HUDEP-2 (cell line): ENCODE measurements around the gene TCEA3.
"Not testable (repeated sequence)": the region's sequence is repeated elsewhere in the genome, so short reads cannot be mapped to it uniquely, and the experiment has no call there.

Source experiments
- DNase-seq, 76 experiments: peaks; one replicate each; lab custom pipeline; 2025; ENCODE audit not compliant: unreplicated experiment in 76 of 76; lab: John Stamatoyannopoulos, UW

Gene TCEA3

DNA sequence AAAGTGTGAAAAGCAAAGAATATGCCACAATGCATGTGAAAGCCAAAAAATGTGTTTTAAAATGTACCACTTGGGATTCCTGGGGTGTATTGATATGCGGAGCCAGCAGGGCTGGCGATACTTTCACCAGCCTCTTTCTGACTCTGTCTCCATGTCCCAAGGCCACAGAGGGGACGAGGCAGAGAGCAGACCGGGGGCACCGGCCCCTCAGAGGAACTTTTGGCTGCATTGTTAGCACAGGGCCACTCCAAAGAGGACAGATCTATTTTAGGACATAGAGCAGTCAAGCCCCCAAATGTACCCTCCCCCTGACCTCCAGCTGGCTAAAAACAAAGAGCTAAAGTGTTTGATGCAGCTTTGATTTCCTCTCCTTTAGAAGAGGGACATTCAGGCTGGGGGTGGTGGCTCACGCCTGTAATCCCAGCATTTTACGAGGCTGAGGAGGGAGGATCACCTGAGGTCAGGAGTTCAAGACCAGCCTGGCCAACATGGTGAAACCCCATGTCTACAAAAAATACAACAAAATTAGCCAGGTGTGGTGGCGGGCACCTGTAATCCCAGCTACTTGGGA, 29.3 kb downstream of the TCEA3 start:
- DNase-seq: no peak

DNA sequence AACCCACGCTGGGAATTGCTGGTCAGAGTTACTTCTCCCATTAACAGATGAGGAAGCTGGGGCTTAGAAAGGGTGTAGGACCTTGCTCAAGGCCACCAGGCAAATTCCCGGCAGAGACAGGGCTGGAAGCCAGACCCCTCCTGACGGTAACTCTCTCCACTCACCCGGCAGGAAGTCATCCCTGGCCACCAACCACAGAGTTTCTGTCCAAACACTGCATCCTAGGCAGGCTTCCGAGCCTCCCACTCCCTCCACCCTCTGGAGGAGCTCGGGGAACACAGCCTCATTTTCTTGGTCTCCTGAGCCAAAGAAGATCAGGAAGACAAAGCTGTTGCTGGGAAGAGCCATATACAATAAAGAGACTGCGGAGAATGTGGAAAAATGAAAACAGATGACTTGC, 29.9 kb downstream of the TCEA3 start:
- no peak for DNase-seq

DNA sequence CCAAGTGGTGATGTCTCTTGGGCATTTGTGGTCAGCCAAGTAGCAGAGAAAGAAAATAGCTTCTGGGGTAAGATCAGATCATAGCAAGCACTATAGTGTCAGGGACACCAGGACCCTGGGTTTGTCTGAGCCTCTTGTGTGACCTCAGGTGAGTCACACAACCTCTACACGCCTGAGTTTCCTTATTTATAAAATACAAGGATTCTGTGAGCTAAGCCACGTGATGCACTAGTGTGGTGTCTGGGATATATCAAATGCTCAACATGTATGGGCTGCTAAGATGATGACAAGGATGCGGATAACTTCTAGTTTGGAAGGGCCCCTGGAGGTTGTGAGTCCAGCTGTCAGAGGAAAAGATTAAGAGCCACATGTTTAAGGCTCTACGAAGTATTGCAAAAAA, 30.4 kb downstream of the TCEA3 start:
- no peak for DNase-seq

DNA sequence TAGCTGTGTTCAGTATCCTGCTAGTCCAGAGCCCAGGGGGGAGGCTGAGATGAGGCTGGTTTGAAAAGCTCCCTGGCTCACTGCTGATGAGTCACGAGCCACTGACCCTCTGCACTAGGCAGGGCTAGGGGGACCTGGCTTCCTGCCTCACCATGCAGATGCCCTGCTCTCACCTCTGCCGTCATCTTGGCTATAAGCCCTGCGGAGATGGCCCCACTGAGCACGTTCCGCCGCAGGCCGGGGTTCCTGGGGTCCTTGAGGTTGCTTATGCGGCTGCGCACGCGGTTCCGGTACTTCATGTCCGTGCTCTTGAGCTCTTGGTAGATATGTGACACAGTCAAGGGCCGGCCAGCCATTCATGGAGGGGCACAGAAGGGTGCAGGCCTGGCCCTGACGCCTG, 30.8 kb downstream of the TCEA3 start:
- no peak for DNase-seq

DNA sequence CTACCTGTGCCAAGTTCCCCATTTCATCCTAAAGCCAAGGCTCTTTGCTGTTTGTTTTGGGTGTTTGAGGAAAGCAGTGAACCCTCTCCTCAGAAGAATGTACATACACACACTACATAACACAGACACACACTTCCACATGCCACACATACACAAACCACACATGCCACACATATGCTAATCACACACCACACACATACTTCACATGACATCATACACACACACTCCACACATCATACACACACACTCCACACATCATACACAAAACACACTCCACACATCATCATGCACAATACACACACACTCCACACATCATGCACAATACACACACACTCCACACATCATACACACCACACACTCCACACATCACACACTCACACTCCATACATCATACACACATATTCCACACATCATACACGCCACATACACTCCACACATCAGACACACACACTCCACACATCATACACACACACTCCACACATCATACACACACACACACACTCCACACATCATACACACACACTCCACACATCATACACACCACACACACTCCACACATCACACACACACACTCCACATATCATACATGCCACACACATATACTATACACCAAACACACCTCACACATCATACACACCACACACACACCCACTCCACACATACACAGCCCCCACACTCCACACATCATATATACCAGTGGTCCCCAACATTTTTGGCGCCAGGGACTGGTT, 32.3 kb downstream of the TCEA3 start:
- DNase-seq: no peak

DNA sequence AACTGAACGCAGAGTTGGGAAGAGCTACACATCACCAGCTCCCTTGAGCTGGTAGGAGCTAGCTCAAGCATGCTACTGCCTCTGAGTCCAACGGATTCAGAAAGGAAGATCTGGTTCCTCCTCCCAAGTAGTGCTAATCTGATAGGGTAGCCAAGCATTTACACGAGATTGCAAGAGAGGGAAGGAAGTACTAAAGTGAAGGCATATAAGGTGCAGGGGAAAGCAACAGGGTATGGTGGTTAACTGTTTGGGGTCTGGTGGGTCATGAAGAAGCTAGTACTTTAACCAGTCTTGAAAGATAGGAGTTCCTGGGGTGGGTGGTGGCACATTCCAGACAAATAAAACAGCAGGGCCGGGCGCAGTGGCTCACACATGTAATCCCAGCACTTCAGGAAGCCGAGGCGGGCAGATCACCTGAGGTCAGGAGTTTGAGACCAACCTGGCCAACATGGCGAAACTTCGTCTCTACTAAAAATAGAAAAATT, 34.7 kb downstream of the TCEA3 start:
- no peak for DNase-seq

DNA sequence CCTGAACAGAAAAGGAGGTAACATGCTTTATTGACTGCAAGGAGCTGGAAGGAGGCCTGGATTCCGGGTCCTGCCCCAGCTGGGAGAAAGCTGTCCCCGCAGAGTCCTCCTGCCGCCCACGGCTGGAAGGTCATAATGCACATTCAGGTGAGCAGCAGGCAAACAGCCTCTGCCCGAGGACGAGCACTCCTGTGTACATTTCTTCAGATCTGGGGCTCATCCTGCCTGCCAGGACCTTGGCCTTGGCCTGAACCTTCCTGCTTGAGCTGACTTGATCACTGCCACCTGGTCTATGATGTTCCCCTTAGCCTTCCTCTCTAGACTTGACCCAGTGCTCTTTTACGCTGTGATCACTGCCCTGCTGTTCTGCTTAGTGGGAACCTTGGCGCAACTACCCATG, 37.1 kb downstream of the TCEA3 start:
- DNase-seq: no peak

DNA sequence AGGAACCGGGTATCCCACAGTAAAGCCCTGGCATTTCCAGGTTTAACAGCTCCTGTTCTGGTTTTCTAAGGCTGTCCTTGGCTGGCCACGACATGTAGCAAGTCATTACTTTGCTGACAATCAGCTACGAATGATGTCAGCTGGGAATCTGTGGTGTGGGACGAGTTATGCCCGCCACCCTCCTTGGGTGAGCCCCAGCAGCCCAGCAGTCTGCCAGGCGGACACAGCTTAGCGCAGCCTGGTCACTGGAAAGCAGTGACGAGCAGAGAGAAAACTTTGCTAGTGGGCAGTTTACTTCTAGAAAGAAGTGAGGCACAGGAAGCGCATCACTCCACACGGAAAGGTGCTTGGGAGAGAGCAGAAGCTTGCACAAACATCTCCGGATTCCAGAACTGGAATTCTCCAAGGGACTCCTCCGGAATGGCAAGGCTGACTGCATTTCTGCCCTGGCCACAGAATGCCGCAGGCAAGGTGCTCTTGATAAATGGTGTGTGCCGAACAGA, 39.4 kb downstream of the TCEA3 start:
- DNase-seq: no peak

DNA sequence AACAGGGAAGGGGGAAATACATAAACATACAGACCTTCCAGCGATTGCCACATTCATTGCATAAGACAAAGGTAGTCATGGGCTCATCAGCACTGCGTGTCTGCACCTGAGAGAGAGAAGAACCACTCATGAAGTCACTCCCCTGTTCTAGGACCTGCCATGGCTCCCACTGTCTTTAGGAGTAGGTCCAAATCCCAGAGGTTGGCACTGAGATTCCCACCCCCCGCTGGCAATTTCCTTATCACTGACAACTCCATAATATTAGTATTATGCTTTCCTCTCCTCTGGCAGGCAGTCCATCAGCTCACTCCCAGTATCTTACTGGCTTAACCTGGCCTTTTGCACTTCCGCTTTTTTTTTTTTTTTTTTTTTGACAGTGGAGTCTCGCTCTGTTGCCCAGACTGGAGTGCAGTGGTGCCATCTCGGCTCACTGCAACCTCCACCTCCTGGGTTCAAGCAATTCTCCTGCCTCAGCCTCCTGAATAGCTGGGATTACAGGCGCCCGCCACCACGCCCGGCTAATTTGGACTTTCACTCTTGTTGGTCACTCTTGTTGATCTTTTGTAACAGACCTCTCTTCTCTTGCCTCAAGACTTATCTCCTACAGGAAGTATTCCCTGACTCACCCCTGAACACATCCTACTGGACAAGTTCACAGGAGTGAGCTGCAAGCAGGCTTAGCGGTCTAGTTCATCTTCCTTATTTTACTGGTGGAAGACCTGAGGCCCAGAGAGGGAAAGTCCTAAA, 40.1 kb downstream of the TCEA3 start:
- DNase-seq: no peak

DNA sequence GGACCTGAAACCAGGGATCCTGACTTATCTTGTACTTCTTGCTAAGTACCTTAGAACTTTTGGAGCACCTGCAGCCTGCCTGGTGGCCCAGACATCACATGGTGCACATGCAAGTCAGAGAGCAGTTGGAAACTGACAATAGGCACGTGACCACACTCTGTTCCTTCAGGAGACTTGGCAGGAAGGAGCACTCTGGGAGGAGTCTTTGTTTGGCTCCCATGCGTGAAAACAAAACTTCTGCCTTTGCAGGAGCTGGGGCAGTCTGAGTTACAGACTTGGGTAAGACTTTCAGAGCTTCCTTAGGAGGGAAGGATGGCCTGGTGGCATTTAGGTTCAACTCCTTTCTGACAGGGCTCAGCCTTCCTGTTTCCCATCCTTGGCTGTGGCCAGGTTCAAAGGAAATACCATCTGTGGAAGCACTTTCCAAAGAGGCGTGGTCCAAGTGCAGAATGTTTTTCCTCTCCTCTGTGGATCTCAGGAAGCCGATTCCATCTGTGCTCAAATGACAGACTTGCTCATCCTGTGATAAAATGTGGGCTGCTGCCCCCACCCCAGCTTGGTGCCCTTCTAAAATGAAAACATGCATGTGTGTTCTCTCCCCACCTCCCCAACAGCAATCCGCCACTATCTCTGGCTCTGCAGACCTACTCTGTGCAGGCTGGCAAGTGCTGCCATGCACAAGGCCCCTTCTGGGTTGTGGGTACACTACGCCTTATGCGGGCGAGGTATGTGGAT, 40.8 kb downstream of the TCEA3 start:
- no peak for DNase-seq

DNA sequence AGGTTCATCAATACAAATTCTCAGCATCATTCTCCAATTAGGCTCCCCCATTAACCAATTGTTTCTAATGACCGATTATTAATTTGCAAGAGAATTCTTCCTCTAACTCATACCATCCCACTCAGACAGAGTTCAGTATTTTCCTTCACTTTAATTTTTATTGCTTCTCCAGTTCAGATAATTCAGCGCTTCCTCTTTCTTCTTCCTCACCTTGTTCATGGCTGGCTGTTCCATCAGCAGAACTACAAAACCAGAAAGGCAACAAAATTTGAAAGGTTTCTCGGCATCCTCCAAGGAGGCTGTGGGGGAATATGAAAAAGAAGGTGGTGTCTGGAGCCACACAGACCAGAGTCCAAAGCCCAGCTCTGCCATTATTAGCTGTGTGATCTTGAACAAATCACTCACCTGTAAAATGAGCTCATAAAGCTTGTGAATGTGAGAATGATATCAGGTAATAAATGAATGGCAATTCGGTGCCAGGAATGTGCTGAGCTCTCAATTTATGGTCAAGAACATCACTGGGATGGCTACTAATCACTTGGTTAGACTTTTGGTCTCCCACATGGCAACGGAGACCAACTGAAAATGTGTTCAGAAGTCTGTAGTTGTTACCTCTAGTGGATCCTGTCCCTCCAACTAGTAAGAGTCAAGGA, 43.2 kb downstream of the TCEA3 start:
- DNase-seq: no peak

DNA sequence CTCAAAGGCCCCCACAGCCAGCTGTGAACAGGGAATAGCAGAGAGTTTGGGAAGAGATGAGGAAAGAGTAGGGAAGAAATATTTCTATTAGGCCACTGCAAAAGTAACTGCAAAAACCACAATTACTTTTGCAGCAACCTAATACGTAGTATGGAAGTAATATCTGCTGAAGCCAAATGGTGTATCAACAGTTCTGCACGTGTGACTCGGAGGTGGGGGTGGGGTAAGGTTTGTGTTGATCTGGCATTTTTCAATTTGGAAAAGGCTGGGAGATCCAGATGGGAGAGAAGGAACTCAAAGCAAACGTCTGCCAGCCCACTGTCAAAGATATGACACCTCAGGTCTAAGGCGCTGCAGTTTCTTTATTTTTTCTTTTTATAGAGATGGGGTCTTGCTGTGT, 43.8 kb downstream of the TCEA3 start:
- no peak for DNase-seq

DNA sequence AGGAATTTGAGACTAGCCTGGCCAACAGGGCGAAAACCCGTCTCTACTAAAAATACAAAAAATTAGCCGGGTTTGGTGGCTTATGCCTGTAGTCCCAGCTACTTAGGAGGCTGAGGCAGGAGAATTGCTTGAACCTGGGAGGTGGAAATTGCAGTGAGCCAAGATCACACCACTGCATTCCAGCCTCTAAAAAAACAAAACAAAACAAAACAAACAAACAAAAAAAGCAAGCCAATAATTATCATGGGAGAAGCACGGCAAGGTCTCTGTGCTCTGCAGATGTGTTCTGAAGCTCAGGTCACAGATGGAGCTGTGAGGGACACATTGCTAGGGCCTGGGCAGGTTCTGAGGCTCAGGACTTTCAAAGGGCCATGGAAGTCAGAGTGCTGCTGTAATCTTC, 44.3 kb downstream of the TCEA3 start:
- DNase-seq: not testable (repeated sequence)

DNA sequence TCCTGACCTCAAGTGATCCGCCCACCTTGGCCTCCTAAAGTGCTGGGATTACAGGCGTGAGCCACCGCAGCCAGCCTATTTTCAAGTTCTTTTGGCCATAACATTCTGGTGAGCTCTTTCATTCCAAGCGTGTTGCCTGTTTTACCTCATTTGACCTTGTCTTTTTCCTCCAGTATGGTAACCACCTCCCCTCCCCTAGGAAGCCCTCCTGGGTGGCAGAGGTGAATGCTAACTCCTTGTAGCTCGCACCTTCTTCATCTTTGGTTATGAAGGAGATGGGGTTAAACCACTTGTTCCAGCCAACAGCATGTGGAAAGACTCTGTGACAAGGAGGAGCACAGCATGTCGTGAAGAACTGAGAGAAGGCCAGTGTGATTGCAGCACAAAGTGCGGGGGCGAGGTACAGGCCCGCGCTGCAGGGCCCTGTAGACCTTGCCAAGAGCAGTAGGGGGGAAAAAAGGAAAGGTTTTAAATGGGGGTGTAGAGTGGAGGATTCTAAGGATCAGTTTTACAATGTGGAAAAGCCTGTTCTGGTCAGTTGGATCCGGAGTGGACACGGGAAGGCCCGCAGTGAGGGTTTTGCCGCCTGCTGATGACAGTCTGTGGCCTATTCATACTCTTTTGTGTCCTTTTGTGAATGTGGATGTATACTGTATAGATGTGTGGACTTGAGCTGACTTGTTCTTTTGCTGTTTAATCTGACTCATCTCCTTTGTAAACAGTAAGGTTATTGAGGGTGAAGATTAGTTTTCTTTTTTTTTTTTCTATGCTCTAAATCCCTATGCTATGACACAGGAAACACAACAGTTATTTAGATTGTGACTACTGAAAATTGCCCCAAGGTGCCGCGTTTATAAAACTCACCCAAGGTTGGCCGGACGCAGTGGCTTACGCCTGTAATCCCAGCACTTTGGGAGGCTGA, 47.4 kb downstream of the TCEA3 start:
- no peak for DNase-seq

DNA sequence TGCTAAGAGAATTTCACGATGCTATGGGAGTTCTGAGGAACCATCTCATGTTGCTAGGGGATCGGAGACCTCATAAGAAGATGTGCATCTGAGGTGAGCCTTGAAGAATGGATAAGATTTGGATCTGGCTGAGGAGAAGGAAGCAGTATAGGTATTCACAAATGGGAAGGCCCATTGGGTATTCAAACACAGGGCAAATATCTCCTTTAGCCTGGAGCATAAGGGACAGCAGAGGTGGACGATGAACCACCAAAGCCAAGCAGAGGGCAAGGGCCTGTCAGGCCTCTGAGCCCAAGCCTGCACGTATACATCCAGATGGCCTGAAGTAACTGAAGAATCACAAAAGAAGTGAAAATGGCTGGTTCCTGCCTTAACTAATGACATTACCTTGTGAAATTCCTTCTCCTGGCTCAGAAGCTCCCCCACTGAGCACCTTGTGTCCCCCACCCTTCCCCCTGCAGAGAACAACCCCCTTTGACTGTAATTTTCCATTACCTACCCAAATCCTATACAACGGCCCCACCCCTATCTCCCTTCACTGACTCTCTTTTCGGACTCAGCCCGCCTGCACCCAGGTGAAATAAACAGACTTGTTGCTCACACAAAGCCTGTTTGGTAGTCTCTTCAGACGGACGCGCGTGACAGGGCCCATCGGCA, 50.3 kb downstream of the TCEA3 start:
- DNase-seq: not testable (repeated sequence)

DNA sequence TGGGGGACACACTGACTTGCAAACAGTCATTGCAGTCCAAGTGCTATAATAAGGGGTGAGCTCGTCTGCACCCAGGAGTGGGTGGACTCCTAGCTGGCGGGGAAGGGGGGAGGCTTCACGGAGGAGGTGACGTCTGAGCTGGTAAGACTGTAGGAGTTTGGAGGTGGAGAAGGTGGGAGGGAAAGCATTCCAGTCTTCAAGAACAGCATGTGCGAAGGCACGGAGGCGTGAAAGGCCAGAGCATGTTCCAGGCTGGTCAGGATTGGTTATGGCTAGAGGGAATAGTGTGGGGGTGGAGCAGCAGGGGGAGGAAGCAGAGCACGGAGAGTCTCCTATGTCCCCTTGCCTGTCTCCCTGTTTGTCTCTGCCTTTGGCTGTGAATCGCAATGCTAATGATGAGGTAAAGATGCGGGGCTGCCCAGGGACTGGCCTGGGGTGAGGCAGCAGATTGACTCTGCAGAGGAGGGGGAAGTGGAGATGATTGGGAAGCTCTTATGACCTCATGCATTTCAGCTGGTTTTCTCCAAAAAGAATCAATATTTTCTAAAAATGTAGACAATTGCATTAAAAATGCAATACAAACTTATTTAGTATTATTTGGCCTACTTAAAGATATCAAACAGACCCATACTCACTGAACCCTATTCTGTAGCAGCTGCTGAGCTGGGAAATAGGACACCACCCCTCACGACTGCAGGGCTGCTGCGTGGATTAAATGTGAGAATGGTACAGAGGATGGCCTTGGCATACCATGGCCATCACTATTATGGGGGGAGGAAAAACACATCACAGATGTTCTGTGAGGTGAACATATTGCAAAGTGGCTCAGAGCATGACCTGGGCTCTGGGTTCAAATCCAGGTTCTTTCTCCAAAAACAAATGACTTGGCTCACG, 52.3 kb downstream of the TCEA3 start:
- no peak for DNase-seq

DNA sequence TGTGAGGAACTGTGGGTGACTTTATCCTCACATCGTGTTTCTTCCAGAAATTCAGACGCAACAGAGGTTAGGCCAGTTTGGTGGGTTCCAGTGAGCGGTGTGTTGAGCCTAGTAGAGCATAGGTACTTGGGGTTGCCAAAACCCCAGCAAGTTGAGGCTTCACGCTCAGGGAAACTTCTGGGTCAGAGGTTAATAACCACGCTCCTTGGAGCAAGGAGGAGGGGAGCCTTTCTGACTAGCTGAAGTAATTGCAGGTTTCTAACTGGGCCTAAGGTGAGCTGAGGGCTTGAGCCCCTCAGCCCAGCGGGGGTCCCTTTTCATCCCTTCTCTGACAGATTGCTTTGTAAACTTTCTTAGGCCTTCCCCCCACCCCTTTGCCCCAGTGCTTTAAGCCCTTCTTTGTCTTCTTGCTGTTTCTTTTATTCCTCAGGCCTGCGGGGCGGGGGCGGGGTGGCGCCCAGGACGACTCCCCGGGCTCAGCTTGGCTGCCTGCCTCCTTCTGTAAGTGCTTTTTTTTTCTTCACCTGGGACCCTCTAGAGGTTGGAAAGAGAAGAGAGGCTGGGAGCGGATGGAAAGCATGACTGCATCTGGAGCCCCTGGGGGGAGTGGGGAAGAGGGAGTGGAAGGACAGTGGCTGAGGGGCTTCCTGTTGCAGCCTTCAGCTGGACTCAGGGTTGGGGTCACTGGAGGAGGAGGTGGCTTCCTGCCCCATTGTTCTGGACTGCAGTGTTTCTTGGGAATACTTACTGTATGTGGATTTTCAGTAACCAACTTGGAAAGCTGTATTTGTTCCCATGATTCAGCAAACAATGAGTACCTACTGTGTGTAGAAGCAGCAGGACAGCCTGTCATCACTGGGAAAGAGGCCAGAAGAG, 53.6 kb downstream of the TCEA3 start:
- peak in 14 of 76 experiments; percentile 1 to 30 (median 9) for DNase-seq
